ENCODE measurements around the gene CNRIP1. TPM values are rescaled to one million over a fixed set of nuclear protein-coding genes. Genes with fewer than 3 reads are reported as not detected.

The CNRIP1 gene
- total RNA-seq, 5 donors from 2014 or later (not counting 1 experiment from before 2014, with no cell fraction given), result 0.53 to 0.63 (median 0.59) TPM; not detected in 2

DNA sequence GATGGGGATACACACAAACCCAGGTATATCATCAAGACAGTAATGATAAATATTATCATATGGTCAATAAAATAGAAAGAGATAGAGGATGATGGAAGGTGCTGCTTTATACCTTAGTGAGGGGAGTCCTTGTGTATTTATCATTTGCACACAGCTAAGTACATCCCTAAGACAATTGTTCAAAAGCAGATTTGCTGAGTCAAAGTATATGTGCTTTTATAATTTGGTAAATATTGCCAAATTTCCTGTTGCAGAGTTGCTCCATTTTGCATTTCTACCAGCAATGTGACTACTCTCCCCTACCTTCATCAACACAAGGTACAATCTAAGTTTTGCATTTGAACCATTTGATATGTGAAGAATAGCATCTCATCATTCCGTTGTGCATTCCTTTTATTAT lies 22.7 kb upstream of the CNRIP1 start:
- Mint-ChIP-seq H3K27ac (no peak overlapping the region), H3K4me3 (no peak overlapping the region), H3K4me1 (no peaks in the 10 kb centered on the region), H3K9me3 (no peaks in the 10 kb centered on the region), H3K36me3 (no peaks in the 10 kb centered on the region), H3K27me3 (peaks cover 54 to 59% of the 10 kb centered on the region in 2 donors)
- H3K36me3 ChIP-seq (ENCODE audit: control insufficient read depth in 2 of 2, extremely low read depth in 1 of 2, insufficient read depth in 1 of 2, low read length in 1 of 2), result no peaks in the 10 kb centered on the region
- no peaks in the 10 kb centered on the region for H3K4me1 ChIP-seq (ENCODE audit: control insufficient read depth in 1 of 2, extremely low read depth in 1 of 2, insufficient read depth in 2 of 2, low read length in 2 of 2)
- no peak for ATAC-seq (replicated peaks in 1 of 4)
- H3K4me3 ChIP-seq (ENCODE audit: control insufficient read depth in 1 of 2, extremely low read depth in 1 of 2, low read length in 1 of 2), result no peak overlapping the region
- no peak for DNase-seq
- H3K27me3 ChIP-seq (replicated peaks in 1 of 2; ENCODE audit: control insufficient read depth in 2 of 2, extremely low read depth in 1 of 2, insufficient read depth in 2 of 2, low read length in 1 of 2), result peaks cover 0 to 15% of the 10 kb centered on the region in 2 experiments
- no peak overlapping the region for H3K27ac ChIP-seq (ENCODE audit: low read length)
- WGBS (ENCODE audit: insufficient coverage), result 100% methylated on average over 1 of the region's 1 CpG
- H3K9me3 ChIP-seq, result no peaks in the 10 kb centered on the region
- POLR2A ChIA-PET, result no interaction called here
- CTCF ChIA-PET, result no interaction called here

DNA sequence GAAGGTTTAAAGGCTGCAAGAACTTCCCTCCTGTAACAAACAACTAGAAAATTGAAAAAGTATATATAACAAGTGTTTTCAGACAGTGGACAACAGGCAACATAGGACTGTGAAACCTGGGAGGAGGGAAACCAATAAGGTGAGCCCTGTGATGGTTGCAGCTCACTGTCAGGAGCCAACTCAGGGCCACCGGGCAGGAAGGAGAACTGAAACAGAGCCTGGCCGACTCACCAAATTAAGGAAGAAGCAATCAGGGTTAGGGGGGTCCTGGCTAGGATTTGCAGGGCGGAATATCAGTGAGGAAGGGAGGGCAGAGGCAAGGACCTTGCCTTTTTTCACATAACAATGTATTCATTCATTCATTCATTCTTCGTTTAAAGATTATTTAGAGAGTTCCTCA lies 21.8 kb upstream of the CNRIP1 start:
- no peaks in the 10 kb centered on the region for H3K4me1 ChIP-seq (ENCODE audit: control insufficient read depth in 1 of 2, extremely low read depth in 1 of 2, insufficient read depth in 2 of 2, low read length in 2 of 2)
- H3K4me3 ChIP-seq (ENCODE audit: control insufficient read depth in 1 of 2, extremely low read depth in 1 of 2, low read length in 1 of 2), result no peak overlapping the region
- DNase-seq, result no peak
- no peaks in the 10 kb centered on the region for H3K9me3 ChIP-seq
- H3K27ac ChIP-seq (ENCODE audit: low read length), result no peak overlapping the region
- 85% methylated on average over 3 of the region's 4 CpGs for WGBS (ENCODE audit: insufficient coverage)
- H3K36me3 ChIP-seq (ENCODE audit: control insufficient read depth in 2 of 2, extremely low read depth in 1 of 2, insufficient read depth in 1 of 2, low read length in 1 of 2), result no peaks in the 10 kb centered on the region
- ATAC-seq (replicated peaks in 1 of 4), result no peak
- no peak overlapping the region for H3K4me3 Mint-ChIP-seq
- H3K4me1 Mint-ChIP-seq, result no peaks in the 10 kb centered on the region
- no peak overlapping the region for H3K27ac Mint-ChIP-seq
- POLR2A ChIA-PET, result no interaction called here
- H3K36me3 Mint-ChIP-seq, result no peaks in the 10 kb centered on the region
- H3K9me3 Mint-ChIP-seq, result no peaks in the 10 kb centered on the region
- CTCF ChIA-PET, result no interaction called here
- H3K27me3 ChIP-seq (replicated peaks in 1 of 2; ENCODE audit: control insufficient read depth in 2 of 2, extremely low read depth in 1 of 2, insufficient read depth in 2 of 2, low read length in 1 of 2), result peaks cover 0 to 15% of the 10 kb centered on the region in 2 experiments
- H3K27me3 Mint-ChIP-seq, result peaks cover 48 to 52% of the 10 kb centered on the region in 2 donors

DNA sequence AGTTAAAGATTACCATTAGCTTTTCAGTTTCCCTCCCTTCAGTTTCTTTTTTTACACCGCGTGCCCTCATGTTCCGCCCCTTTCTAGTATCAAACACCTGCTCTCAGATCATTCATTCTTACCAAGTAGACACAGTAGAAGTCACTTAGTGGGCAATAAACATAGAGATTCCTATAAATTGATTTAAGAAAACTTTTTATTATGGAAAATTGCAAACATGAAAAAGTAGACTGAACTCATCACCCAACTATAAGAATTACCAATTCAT lies 21.2 kb upstream of the CNRIP1 start:
- ChIA-PET POLR2A (no interaction called here), CTCF (no interaction called here)
- no peaks in the 10 kb centered on the region for H3K36me3 Mint-ChIP-seq
- H3K4me3 Mint-ChIP-seq, result no peak overlapping the region
- H3K27ac Mint-ChIP-seq, result no peak overlapping the region
- Histone ChIP-seq H3K9me3 (no peaks in the 10 kb centered on the region), H3K27me3 (replicated peaks in 1 of 2; ENCODE audit: control insufficient read depth in 2 of 2, extremely low read depth in 1 of 2, insufficient read depth in 2 of 2, low read length in 1 of 2) (peaks cover 0 to 15% of the 10 kb centered on the region in 2 experiments), H3K4me1 (ENCODE audit: control insufficient read depth in 1 of 2, extremely low read depth in 1 of 2, insufficient read depth in 2 of 2, low read length in 2 of 2) (no peaks in the 10 kb centered on the region), H3K4me3 (ENCODE audit: control insufficient read depth in 1 of 2, extremely low read depth in 1 of 2, low read length in 1 of 2) (no peak overlapping the region), H3K36me3 (ENCODE audit: control insufficient read depth in 2 of 2, extremely low read depth in 1 of 2, insufficient read depth in 1 of 2, low read length in 1 of 2) (no peaks in the 10 kb centered on the region), H3K27ac (ENCODE audit: low read length) (no peak overlapping the region)
- H3K4me1 Mint-ChIP-seq, result no peaks in the 10 kb centered on the region
- ATAC-seq (replicated peaks in 1 of 4) (no peak), DNase-seq (no peak)
- peaks cover 44 to 47% of the 10 kb centered on the region in 2 donors for H3K27me3 Mint-ChIP-seq
- H3K9me3 Mint-ChIP-seq, result no peaks in the 10 kb centered on the region
- WGBS (ENCODE audit: insufficient coverage), result no CpG with 5 or more reads among the region's 3 CpGs

DNA sequence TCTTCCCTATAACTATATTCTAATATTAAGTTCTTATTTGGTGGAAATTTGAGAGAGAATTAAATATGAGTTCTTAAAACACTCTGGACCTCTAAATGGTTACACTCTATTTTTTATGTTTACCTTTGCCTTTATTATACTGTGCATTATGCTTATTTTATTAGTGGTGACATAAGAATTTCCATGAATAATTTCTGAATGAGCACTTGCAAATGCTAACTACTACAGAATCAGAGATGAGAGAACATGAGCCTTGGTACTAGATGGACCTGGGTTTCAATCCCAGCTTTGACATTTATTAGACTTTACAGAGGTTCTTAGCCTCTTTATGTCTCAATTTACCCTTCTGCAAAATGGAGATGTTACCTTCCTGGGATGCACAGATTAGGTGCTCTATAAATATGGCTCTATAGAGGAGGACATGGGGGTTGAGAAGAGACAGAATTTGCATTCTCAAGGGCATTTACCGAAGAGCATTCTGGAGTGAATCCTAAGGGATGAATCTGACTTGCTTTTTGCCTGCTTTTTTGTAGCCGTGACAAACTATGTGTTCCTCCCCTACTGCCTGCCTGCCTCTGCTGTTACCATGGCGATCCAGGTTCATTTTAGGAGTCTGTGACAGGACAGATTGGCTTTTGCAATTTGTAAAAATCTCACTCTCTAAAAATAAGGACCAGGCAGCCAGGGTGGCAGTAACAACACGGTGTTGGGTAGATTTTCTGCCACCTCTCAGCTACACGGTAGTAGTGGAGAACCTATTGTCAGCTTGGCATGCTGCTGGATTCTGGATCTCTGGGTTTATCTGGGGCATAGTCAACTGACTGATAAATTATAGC lies 20.7 kb upstream of the CNRIP1 start:
- Mint-ChIP-seq H3K4me3 (no peak overlapping the region), H3K4me1 (no peaks in the 10 kb centered on the region), H3K9me3 (no peaks in the 10 kb centered on the region), H3K27ac (no peak overlapping the region), H3K36me3 (no peaks in the 10 kb centered on the region), H3K27me3 (peaks cover 41 to 44% of the 10 kb centered on the region in 2 donors)
- no peak for ATAC-seq (replicated peaks in 1 of 4)
- Histone ChIP-seq H3K27me3 (replicated peaks in 1 of 2; ENCODE audit: control insufficient read depth in 2 of 2, extremely low read depth in 1 of 2, insufficient read depth in 2 of 2, low read length in 1 of 2) (peaks cover 0 to 12% of the 10 kb centered on the region in 2 experiments), H3K4me1 (ENCODE audit: control insufficient read depth in 1 of 2, extremely low read depth in 1 of 2, insufficient read depth in 2 of 2, low read length in 2 of 2) (no peaks in the 10 kb centered on the region), H3K4me3 (ENCODE audit: control insufficient read depth in 1 of 2, extremely low read depth in 1 of 2, low read length in 1 of 2) (no peak overlapping the region), H3K9me3 (no peaks in the 10 kb centered on the region), H3K27ac (ENCODE audit: low read length) (no peak overlapping the region), H3K36me3 (ENCODE audit: control insufficient read depth in 2 of 2, extremely low read depth in 1 of 2, insufficient read depth in 1 of 2, low read length in 1 of 2) (no peaks in the 10 kb centered on the region)
- POLR2A ChIA-PET, result no interaction called here
- no peak for DNase-seq
- 60% methylated on average over 1 of the region's 5 CpGs for WGBS (ENCODE audit: insufficient coverage)
- CTCF ChIA-PET, result interaction anchor here in 1 of 2 donors (0.7 kb wide), 1 partner anchor 96 kb away, joined by 3 read pairs; no protein-coding TSS in a partner anchor

DNA sequence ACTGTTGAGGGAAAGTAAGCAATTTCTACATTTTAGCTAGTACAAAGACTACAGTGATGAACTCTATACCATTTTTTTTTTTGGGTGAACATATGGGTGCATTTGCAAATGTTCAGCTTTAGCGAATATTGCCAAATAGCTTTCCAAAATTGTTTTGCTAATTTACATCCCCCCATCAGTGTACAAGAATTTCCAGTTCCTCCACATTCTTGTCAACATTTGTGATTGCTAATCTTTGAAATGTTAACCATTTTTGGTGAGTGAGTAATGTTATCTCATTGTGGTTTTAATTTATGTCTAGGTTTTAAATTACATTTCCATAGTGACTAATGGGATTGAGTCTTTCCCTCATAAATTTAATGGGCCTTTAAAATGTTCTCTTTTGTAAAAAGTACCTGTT lies 16.4 kb upstream of the CNRIP1 start:
- no peaks in the 10 kb centered on the region for H3K9me3 Mint-ChIP-seq
- ChIA-PET CTCF (interaction anchor here in 1 of 2 donors (1.1 kb wide), 1 partner anchor 21 kb away, joined by 3 read pairs; no protein-coding TSS in a partner anchor), POLR2A (interaction anchor here in 1 of 2 donors (0.7 kb wide), 1 partner anchor 131 kb away, joined by 6 read pairs; the partner anchor contains the start of gene FBXO48)
- H3K27ac Mint-ChIP-seq, result no peak overlapping the region
- Histone ChIP-seq H3K36me3 (ENCODE audit: control insufficient read depth in 2 of 2, extremely low read depth in 1 of 2, insufficient read depth in 1 of 2, low read length in 1 of 2) (no peaks in the 10 kb centered on the region), H3K9me3 (no peaks in the 10 kb centered on the region), H3K4me1 (ENCODE audit: control insufficient read depth in 1 of 2, extremely low read depth in 1 of 2, insufficient read depth in 2 of 2, low read length in 2 of 2) (no peaks in the 10 kb centered on the region), H3K27me3 (replicated peaks in 1 of 2; ENCODE audit: control insufficient read depth in 2 of 2, extremely low read depth in 1 of 2, insufficient read depth in 2 of 2, low read length in 1 of 2) (peaks cover 0 to 5% of the 10 kb centered on the region in 2 experiments), H3K27ac (ENCODE audit: low read length) (no peak overlapping the region), H3K4me3 (ENCODE audit: control insufficient read depth in 1 of 2, extremely low read depth in 1 of 2, low read length in 1 of 2) (no peak overlapping the region)
- no peak for ATAC-seq (replicated peaks in 1 of 4)
- no CpG with 5 or more reads among the region's 1 CpG for WGBS (ENCODE audit: insufficient coverage)
- DNase-seq, result no peak
- no peaks in the 10 kb centered on the region for H3K36me3 Mint-ChIP-seq
- peaks cover 23 to 30% of the 10 kb centered on the region in 2 donors for H3K27me3 Mint-ChIP-seq
- H3K4me3 Mint-ChIP-seq, result no peak overlapping the region
- H3K4me1 Mint-ChIP-seq, result no peaks in the 10 kb centered on the region

DNA sequence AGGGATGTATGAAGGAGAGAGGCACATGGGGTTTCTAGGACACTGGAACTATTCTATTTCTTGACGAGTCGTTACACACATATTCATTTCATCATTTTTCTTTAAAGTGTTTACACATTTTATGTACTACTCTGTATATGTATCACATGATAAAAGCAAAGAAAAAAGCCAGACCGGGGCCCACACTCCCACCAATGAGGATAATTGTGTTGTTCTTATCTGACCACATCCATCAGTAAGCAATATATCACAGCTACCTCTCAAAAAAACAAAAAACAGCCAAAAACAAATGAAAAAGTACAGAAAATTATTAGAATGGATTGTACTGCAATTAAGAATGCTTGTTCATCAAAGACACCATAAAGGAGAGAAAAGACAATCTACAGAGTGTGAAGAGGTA lies 14.2 kb upstream of the CNRIP1 start:
- Histone ChIP-seq H3K4me1 (ENCODE audit: control insufficient read depth in 1 of 2, extremely low read depth in 1 of 2, insufficient read depth in 2 of 2, low read length in 2 of 2) (no peaks in the 10 kb centered on the region), H3K36me3 (ENCODE audit: control insufficient read depth in 2 of 2, extremely low read depth in 1 of 2, insufficient read depth in 1 of 2, low read length in 1 of 2) (no peaks in the 10 kb centered on the region), H3K9me3 (no peaks in the 10 kb centered on the region), H3K4me3 (ENCODE audit: control insufficient read depth in 1 of 2, extremely low read depth in 1 of 2, low read length in 1 of 2) (no peak overlapping the region), H3K27me3 (replicated peaks in 1 of 2; ENCODE audit: control insufficient read depth in 2 of 2, extremely low read depth in 1 of 2, insufficient read depth in 2 of 2, low read length in 1 of 2) (peaks cover 0 to 11% of the 10 kb centered on the region in 2 experiments), H3K27ac (ENCODE audit: low read length) (no peak overlapping the region)
- H3K9me3 Mint-ChIP-seq, result no peaks in the 10 kb centered on the region
- no peak overlapping the region for H3K4me3 Mint-ChIP-seq
- WGBS (ENCODE audit: insufficient coverage), result no CpG with 5 or more reads among the region's 3 CpGs
- no peaks in the 10 kb centered on the region for H3K4me1 Mint-ChIP-seq
- DNase-seq, result no peak
- no peak for ATAC-seq (replicated peaks in 1 of 4)
- POLR2A ChIA-PET, result no interaction called here
- CTCF ChIA-PET, result interaction anchor here in 1 of 2 donors (0.6 kb wide), 1 partner anchor 28 kb away, joined by 4 read pairs; no protein-coding TSS in a partner anchor
- H3K27ac Mint-ChIP-seq, result no peak overlapping the region
- H3K36me3 Mint-ChIP-seq, result no peaks in the 10 kb centered on the region
- H3K27me3 Mint-ChIP-seq, result peaks cover 8 to 15% of the 10 kb centered on the region in 2 donors
